HG03039 (cell line): Measurements from ENCODE around the gene FUT8.

ENCODE experiments used
- ATAC-seq: cut with Tn5 transposase; IDR thresholded peaks from one replicate; pipeline ENCODE4 v1.9.1; 2021; ENCODE audit warnings: mild to moderate bottlenecking, moderate library complexity; ENCODE audit not compliant: unreplicated experiment

The FUT8 gene

GRCh38 chr14:65755331-65755730, 342.8 kb downstream of the FUT8 start:
- no peak for ATAC-seq

- no peak for ATAC-seq
Measured at GRCh38 chr14:65756880-65757279, 344.4 kb downstream of the FUT8 start.

- ATAC-seq = no peak
Measured at GRCh38 chr14:65769151-65769550, 356.6 kb downstream of the FUT8 start.

GRCh38 chr14:65770681-65771080, 358.2 kb downstream of the FUT8 start:
- no peak for ATAC-seq

- no peak for ATAC-seq
Measured at GRCh38 chr14:65771271-65771670, 358.7 kb downstream of the FUT8 start.

GRCh38 chr14:65772466-65772865, 359.9 kb downstream of the FUT8 start:
- no peak for ATAC-seq

GRCh38 chr14:65772921-65773574, 360.5 kb downstream of the FUT8 start:
- ATAC-seq = no peak

- ATAC-seq = no peak
Measured at GRCh38 chr14:65774041-65774440, 361.5 kb downstream of the FUT8 start.

- no peak for ATAC-seq
Measured at GRCh38 chr14:65776193-65776852, 363.8 kb downstream of the FUT8 start.

- no peak for ATAC-seq
Measured at GRCh38 chr14:65780566-65780965, 368.0 kb downstream of the FUT8 start.

GRCh38 chr14:65783101-65783500, 370.6 kb downstream of the FUT8 start:
- ATAC-seq = no peak

GRCh38 chr14:65783576-65783975, 371.0 kb downstream of the FUT8 start:
- no peak for ATAC-seq

GRCh38 chr14:65784574-65784973, 372.0 kb downstream of the FUT8 start:
- no peak for ATAC-seq

- no peak for ATAC-seq
Measured at GRCh38 chr14:65787461-65787860, 374.9 kb downstream of the FUT8 start.

GRCh38 chr14:65788876-65789275, 376.3 kb downstream of the FUT8 start:
- ATAC-seq = no peak

GRCh38 chr14:65789363-65789762, 376.8 kb downstream of the FUT8 start:
- ATAC-seq = no peak

GRCh38 chr14:65790172-65790815, 377.8 kb downstream of the FUT8 start:
- ATAC-seq = no peak

- ATAC-seq = no peak
Measured at GRCh38 chr14:65791191-65791981, 378.9 kb downstream of the FUT8 start.

GRCh38 chr14:65792208-65792905, 379.8 kb downstream of the FUT8 start:
- ATAC-seq = no peak
